Aorta (tissue), 5 donors: Measurements from ENCODE around the gene UPK3A. TPM values are rescaled to one million over a fixed set of nuclear protein-coding genes. Genes with fewer than 3 reads are reported as not detected.

Experiments
- ATAC-seq: fragments of 200-7000 bp; cut with Tn5 transposase; one replicate; pipeline ENCODE4 v1.9.1; 2022; ENCODE audit warnings: moderate library complexity; ENCODE audit not compliant: low FRiP score
- DNase-seq, 2 donors: peaks; one replicate each; pipeline ENCODE4 v3.0.0-alpha.2; 2020
- H3K27ac ChIP-seq, 2 donors: one replicate each; pipeline ENCODE4 v1.5.1; 2013; ENCODE audit warnings: low read length in 2 of 2, mild to moderate bottlenecking in 2 of 2, moderate library complexity in 2 of 2, control low read depth in 1 of 2, inconsistent platforms in 1 of 2, low read depth in 1 of 2
- H3K27me3 ChIP-seq, 2 donors: one replicate each; pipeline ENCODE4 v1.6.1; 2013; ENCODE audit warnings: control low read depth in 1 of 2, low read length in 1 of 2, mild to moderate bottlenecking in 1 of 2, moderate library complexity in 1 of 2; ENCODE audit not compliant: insufficient read depth in 2 of 2, control insufficient read depth in 1 of 2
- H3K36me3 ChIP-seq, 2 donors: one replicate each; pipeline ENCODE4 v1.6.1; 2013; ENCODE audit warnings: control low read depth in 1 of 2, low read length in 1 of 2, mild to moderate bottlenecking in 1 of 2; ENCODE audit not compliant: insufficient read depth in 2 of 2, control insufficient read depth in 1 of 2
- H3K4me1 ChIP-seq, 2 donors: one replicate each; pipeline ENCODE4 v1.6.1; 2013; ENCODE audit warnings: low read length in 2 of 2, control low read depth in 1 of 2, mild to moderate bottlenecking in 1 of 2, moderate library complexity in 1 of 2; ENCODE audit not compliant: insufficient read depth in 2 of 2, control insufficient read depth in 1 of 2
- H3K4me3 ChIP-seq, 2 donors: one replicate each; pipeline ENCODE4 v1.5.1; 2013; ENCODE audit warnings: low read length in 2 of 2, control low read depth in 1 of 2, mild to moderate bottlenecking in 1 of 2
- H3K9me3 ChIP-seq: one replicate; pipeline ENCODE4 v1.6.1; 2013; ENCODE audit warnings: mild to moderate bottlenecking, low read length; ENCODE audit not compliant: control insufficient read depth
- WGBS, 2 donors: extraction: QIAGEN DNeasy Blood & Tissue Kit; methylation state at CpG; one replicate each; pipeline ENCODE4 v1.1.7; 2013; 5-methylcytosine and 5-hydroxymethylcytosine counted together
- intact Hi-C, 2 donors: fragments of 100-400 bp; cut with DNase I; formaldehyde crosslinking; loops; one replicate each; pipeline versions ENCODE4 v1.14.2 to v1.15.0; 2022
- polyA plus RNA-seq, 2 donors: library from polyadenylated mRNA; stranded (reverse); fragments of 200-250 nt; gene quantifications; one replicate each; pipeline ENCODE4 v1.2.3, GENCODE V29; 2013
- total RNA-seq, 2 donors: library from RNA; stranded (reverse); fragmentation: NEBNext Ultra II Directional; extraction: Animal tissue kit (Norgen Biotek cat#: 25700); gene quantifications; one replicate each; pipeline ENCODE4 v1.2.1, GENCODE V29; 2021
- donor health status: healthy with polysubstance abuse.
- donor health status: Bipolar disorder and iron deficiency.
- donor health status: DM: no; HTN: no; CAD: no.
- donor health status: DM: no; HTN: no; CAD: no.
- donor health status: DM: yes; HTN: yes; CAD: no.

UPK3A gene
- total and polyA plus RNA-seq, 4 donors = not detected

- H3K27me3 ChIP-seq = no peaks in the 10 kb centered on the region
- H3K4me1 ChIP-seq = no peaks in the 10 kb centered on the region
- WGBS, 2 donors = 68 to 73% methylated on average over 6 of the region's 6 CpGs
- ATAC-seq (no peak), DNase-seq (no peak)
- no peak overlapping the region for H3K4me3 ChIP-seq
- H3K36me3 ChIP-seq = peaks cover 3 to 7% of the 10 kb centered on the region in 2 donors
- intact Hi-C loops = no loop called here
- no peaks in the 10 kb centered on the region for H3K9me3 ChIP-seq
- no peak overlapping the region for H3K27ac ChIP-seq
Observed at GRCh38 chr22:45341498-45341897, 56.7 kb downstream of the UPK3A start.

- no peaks in the 10 kb centered on the region for H3K27me3 ChIP-seq
- DNase-seq = no peak
- H3K4me1 ChIP-seq = no peaks in the 10 kb centered on the region
- H3K36me3 ChIP-seq = peaks cover 3 to 7% of the 10 kb centered on the region in 2 donors
- H3K4me3 ChIP-seq = no peak overlapping the region
- no peak for ATAC-seq
- WGBS, 2 donors = 92 to 94% methylated on average over 8 of the region's 8 CpGs
- no peak overlapping the region for H3K27ac ChIP-seq
- H3K9me3 ChIP-seq = no peaks in the 10 kb centered on the region
- intact Hi-C loops = no loop called here
Observed at GRCh38 chr22:45343143-45343542, 58.4 kb downstream of the UPK3A start.

DNA sequence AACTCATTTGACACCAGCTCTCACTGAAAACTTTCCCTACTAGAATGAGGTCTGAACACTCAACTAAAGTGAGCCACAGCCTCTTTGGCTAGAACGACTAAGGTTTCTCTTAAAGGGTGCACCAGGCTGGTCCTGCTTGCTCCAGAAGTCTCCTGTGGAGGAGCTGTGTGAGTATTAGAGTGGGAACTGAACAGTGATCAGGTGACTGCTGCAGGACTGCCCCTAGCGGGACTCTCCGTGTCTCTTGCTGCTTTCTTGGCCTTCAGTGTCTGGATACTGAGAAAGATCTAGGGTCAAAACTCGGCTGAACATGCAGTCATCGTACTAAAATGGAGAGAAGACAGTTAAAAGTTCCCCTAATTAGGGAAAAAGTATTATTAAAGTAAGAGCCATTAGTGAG is 59.6 kb downstream of the UPK3A start:
- no peak overlapping the region for H3K4me3 ChIP-seq
- no peaks in the 10 kb centered on the region for H3K9me3 ChIP-seq
- no peaks in the 10 kb centered on the region for H3K27me3 ChIP-seq
- WGBS, 2 donors = 39 to 46% methylated on average over 5 of the region's 5 CpGs
- DNase-seq (no peak), ATAC-seq (no peak)
- no peak overlapping the region for H3K27ac ChIP-seq
- peaks cover 3 to 7% of the 10 kb centered on the region in 2 donors for H3K36me3 ChIP-seq
- intact Hi-C loops = no loop called here
- H3K4me1 ChIP-seq = no peaks in the 10 kb centered on the region

Other genes starting within 250 kb of the UPK3A start
- gene NUP50, start 121.0 kb upstream of the UPK3A start, total RNA-seq = 10 to 100 TPM; 33.2 to 49.7 TPM
- 1 to 10 TPM; 5.6 to 5.9 TPM for gene NUP50, start 121.0 kb upstream of the UPK3A start, polyA plus RNA-seq
- 100 to 1,000 TPM in 1 of 2 donors, 10 to 100 TPM in 1; 46.9 to 101 TPM for gene KIAA0930, start 44.1 kb upstream of the UPK3A start, total RNA-seq
- gene KIAA0930, start 44.1 kb upstream of the UPK3A start, polyA plus RNA-seq = 10 to 100 TPM; 36.6 to 83.7 TPM
- gene FAM118A, start 25.0 kb downstream of the UPK3A start, total RNA-seq = 10 to 100 TPM; 59.2 to 66.7 TPM
- 100 to 1,000 TPM in 1 of 2 donors, 1 to 10 TPM in 1; 8.6 to 320 TPM for gene FAM118A, start 25.0 kb downstream of the UPK3A start, polyA plus RNA-seq
- not detected for gene SMC1B, start 128.7 kb downstream of the UPK3A start, total RNA-seq
- not detected for gene SMC1B, start 128.7 kb downstream of the UPK3A start, polyA plus RNA-seq
- gene RIBC2, start 128.7 kb downstream of the UPK3A start, total RNA-seq = 1 to 10 TPM in 1 of 2 donors, under 1 TPM in 1; 0.55 to 1.2 TPM
- under 1 TPM in 1 of 2 donors, not detected in 1; 0.31 TPM for gene RIBC2, start 128.7 kb downstream of the UPK3A start, polyA plus RNA-seq
- gene FBLN1, start 217.9 kb downstream of the UPK3A start, total RNA-seq = 1,000 to 10,000 TPM in 1 of 2 donors, 100 to 1,000 TPM in 1; 500 to 1,512 TPM
- gene FBLN1, start 217.9 kb downstream of the UPK3A start, polyA plus RNA-seq = 100 to 1,000 TPM in 1 of 2 donors, 10 to 100 TPM in 1; 48.1 to 283 TPM